ENCODE measurements around the gene MPPED1.

Gene MPPED1

DNA sequence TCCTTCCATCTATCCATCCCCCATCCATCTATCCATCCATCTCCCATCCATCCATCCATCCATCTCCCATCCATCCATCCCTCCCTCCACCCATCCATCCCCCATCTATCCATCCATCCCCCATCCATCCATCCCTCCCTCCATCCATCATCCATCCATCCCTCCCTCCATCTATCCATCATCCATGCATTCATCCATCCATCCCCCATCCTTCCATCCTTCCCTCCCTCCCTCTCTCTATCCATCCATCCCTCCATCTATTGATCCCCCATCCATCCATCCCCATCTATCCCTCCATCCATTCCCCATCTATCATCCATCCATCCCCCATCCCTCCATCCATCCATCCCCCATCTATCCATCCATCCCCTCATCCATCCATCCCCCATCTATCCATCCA, 96.7 kb downstream of the MPPED1 start:
- no peak for DNase-seq (ENCODE audit: extremely low read depth, low read depth)
- TF ChIP-seq, protein P1, sequence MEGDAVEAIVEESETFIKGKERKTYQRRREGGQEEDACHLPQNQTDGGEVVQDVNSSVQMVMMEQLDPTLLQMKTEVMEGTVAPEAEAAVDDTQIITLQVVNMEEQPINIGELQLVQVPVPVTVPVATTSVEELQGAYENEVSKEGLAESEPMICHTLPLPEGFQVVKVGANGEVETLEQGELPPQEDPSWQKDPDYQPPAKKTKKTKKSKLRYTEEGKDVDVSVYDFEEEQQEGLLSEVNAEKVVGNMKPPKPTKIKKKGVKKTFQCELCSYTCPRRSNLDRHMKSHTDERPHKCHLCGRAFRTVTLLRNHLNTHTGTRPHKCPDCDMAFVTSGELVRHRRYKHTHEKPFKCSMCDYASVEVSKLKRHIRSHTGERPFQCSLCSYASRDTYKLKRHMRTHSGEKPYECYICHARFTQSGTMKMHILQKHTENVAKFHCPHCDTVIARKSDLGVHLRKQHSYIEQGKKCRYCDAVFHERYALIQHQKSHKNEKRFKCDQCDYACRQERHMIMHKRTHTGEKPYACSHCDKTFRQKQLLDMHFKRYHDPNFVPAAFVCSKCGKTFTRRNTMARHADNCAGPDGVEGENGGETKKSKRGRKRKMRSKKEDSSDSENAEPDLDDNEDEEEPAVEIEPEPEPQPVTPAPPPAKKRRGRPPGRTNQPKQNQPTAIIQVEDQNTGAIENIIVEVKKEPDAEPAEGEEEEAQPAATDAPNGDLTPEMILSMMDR (IDR thresholded peaks at IDR 0.05; ENCODE audit: low read depth, low read length), result no peak

DNA sequence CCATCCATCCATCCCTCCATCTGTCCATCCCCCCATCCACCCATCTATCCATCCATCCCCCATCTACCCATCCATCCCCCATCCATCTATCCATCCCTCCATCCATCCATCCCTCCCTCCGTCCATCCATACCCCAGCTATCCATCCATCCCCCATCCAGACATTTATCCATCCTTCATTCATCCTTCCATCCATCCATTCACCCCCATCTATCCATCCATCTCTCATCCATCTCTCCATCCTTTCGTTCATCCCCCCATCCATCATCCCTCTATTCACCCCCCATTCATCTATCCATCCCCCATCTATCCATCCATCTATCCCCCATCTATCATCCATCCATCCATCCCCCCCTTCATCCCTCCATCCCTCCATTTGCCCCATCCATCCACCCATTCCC, 97.5 kb downstream of the MPPED1 start:
- no peak for DNase-seq (ENCODE audit: extremely low read depth, low read depth)
- TF ChIP-seq, protein P1 (IDR thresholded peaks at IDR 0.05; ENCODE audit: low read depth, low read length), result no peak

DNA sequence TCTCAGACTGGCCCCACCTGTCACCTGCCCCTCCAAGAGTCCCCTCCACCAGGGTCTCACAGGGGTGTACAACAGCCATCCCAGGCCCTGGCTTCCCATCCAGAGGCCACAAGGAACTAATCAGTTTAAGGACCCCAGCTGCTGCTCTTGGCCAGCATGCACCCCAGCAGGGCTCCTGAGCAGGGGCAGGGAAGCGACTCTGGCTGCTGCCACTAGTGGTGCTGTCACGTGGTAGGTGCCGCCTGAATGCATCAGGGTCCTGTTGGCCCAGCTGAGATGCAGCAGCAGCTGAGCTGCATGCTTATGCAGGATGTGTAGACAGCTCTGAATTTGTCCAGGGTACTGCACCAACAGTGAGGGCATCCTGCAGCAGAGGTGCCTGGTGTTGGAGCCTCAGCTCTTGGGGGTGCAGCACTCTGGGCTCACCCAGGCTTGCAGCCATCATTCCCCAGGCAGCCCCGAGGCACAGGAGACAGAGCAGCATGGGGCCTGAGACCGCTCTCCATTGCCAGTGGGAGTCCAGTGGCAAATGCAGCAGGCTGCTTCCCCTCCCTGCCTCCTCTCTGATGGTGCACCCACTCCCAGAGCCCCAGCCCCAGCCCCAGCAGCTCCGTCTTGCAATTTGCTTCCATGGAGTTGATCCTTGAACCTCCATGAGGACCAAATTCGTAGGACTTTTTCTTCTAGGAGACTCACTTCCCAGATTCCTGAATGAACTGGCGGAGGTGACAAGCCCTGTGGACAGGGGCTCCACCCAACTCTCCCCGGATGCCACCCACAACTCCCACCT, 98.7 kb downstream of the MPPED1 start:
- no peak for DNase-seq (ENCODE audit: extremely low read depth, low read depth)
- TF ChIP-seq, protein P1 (IDR thresholded peaks at IDR 0.05; ENCODE audit: low read depth, low read length), result no peak

DNA sequence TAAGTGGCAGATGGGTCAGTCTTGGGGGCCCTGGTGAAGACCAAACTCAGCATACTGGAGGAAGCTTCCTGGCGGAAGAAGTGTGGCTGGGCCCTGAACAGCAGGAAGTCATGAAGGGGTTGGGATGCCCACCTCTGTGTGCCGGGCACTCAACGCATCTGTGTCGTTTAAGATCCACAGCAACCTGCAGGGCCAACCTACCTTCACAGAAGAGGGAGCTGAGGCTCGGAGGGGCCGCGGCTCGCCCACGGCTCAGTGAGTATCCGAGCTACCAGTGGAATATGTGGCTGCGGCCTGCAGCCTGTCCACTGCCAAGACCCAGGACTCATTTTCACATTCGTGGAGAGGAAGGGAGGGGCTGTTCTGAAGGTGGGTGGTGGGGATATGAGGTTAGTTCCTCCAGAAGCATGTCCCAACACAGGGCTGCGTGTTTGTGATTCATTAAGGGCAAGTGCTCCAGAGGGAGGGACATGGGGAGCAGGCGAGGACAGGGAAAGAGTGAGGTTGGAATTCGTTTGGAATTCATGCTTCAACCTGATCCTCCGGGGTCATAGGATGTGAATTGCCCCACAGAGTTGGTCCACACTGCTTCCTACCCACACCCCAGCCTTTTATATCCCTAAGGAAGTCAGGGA, 99.6 kb downstream of the MPPED1 start:
- TF ChIP-seq, protein P1 (IDR thresholded peaks at IDR 0.05; ENCODE audit: low read depth, low read length), result no peak
- no peak for DNase-seq (ENCODE audit: extremely low read depth, low read depth)

DNA sequence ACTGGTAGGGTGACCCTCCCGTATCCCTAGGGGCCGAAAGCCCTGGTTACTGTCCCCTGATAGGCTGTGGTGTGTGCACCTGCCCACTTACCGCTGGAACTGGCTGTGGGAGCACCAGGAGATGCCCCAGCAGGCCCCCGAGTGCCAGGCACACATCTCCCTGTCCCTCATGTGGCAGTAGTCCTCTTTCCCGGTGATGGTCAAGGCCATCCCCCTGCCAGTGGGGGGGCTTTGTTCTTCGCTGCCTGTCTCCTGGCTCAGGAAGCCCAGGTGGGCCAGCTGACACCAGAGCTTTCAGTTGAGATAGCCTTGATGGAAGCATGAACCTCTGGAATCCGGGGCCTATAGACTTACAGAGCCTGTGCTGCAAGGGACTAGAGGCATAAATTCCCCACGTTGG, 100.5 kb downstream of the MPPED1 start:
- TF ChIP-seq, protein P1 (IDR thresholded peaks at IDR 0.05; ENCODE audit: low read depth, low read length), result no peak
- DNase-seq (ENCODE audit: extremely low read depth, low read depth), result no peak

DNA sequence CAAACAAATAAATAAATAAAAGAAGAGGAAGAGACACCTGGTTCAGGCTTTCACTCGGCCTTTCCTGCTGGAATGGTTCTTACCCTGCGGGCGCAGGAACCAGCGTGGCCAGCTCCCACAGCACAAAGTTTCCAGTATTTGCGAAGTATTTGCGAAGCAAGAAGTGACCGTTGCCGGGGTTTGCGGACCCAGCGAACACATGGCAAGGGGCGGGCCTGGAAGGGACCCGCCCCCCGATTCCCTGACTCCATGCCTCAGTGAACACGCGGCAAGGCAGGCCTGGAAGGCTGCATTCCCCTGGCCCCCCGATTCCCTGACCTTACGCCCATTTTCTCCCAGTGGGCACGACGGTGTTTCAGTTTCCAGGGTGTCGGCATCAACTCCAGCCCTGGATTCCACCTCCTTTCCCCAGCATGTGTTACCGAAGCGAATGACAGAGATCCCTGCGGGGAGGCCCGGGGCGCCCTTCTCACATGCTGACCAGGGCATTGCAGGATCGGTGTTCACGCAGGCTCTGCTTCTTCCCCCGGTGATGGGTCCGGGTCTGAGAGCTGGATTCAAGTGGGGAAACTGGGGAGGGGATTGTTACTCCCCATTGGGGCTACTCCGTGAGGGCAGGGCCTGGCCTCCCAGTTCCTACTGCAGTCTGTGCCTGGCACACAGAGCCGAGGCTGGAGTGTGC, 102.8 kb downstream of the MPPED1 start:
- no peak for DNase-seq (ENCODE audit: extremely low read depth, low read depth)
- TF ChIP-seq, protein P1 (IDR thresholded peaks at IDR 0.05; ENCODE audit: low read depth, low read length), result no peak

DNA sequence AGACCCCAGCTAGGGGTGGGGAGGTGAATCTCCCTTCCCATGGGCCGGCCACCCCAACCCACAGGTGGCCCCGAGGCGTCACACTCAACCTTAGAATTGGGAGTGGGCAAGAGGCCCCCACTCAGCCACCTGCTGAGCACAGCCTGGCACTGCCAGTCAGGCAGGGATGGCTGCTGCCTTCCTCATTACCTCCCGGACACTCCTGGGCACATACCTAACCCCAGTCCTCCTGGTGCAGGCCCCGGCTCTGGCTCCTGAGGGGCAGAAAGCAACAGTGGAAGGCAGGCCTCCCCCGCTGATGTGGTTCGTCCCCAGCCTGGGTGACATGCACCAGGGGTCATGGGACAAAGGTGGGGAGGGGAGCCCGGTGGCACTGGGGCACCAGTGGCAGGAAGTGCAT, 103.6 kb downstream of the MPPED1 start:
- DNase-seq (ENCODE audit: extremely low read depth, low read depth), result no peak
- TF ChIP-seq, protein P1 (IDR thresholded peaks at IDR 0.05; ENCODE audit: low read depth, low read length), result no peak
